Gastroesophageal sphincter (tissue), 3 donors: ENCODE results near the gene PXK.

Experiments used
- POLR2A ChIP-seq, 2 donors: fragments of 450-650 bp; IDR thresholded peaks; one replicate each; pipeline ENCODE4 v1.6.1; 2017; ENCODE audit warnings: antibody characterized with exemption in 2 of 2, mild to moderate bottlenecking in 2 of 2, moderate library complexity in 1 of 2
- POLR2AphosphoS5 ChIP-seq: sonication (generic); formaldehyde crosslinking; IDR thresholded peaks from one replicate; pipeline ENCODE4 v1.6.1; 2017; ENCODE audit warnings: antibody characterized with exemption
- TF ChIP-seq, protein P1 (sequence below), 4 experiments: fragments of 200-600 bp in 2 of 4; fragments of 450-650 bp in 2 of 4; sonication (generic) in 1 of 4; IDR thresholded peaks; one replicate each; pipeline ENCODE4 v1.5.1; 2017 to 2019; ENCODE audit warnings: antibody characterized with exemption in 4 of 4, mild to moderate bottlenecking in 2 of 4, moderate library complexity in 2 of 4

GRCh38 chr3:58288011-58288728, 44.5 kb upstream of the PXK start:
- TF ChIP-seq, protein P1, sequence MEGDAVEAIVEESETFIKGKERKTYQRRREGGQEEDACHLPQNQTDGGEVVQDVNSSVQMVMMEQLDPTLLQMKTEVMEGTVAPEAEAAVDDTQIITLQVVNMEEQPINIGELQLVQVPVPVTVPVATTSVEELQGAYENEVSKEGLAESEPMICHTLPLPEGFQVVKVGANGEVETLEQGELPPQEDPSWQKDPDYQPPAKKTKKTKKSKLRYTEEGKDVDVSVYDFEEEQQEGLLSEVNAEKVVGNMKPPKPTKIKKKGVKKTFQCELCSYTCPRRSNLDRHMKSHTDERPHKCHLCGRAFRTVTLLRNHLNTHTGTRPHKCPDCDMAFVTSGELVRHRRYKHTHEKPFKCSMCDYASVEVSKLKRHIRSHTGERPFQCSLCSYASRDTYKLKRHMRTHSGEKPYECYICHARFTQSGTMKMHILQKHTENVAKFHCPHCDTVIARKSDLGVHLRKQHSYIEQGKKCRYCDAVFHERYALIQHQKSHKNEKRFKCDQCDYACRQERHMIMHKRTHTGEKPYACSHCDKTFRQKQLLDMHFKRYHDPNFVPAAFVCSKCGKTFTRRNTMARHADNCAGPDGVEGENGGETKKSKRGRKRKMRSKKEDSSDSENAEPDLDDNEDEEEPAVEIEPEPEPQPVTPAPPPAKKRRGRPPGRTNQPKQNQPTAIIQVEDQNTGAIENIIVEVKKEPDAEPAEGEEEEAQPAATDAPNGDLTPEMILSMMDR (IDR thresholded peaks at IDR 0.05) = no peak
- TF ChIP-seq POLR2A (IDR thresholded peaks at IDR 0.05) (no peak), POLR2AphosphoS5 (no peak)
